Right kidney (tissue), 9 donors: ENCODE results near the gene ZFP90.
A peak's percentile ranks its signal among the peaks of the same experiment; 100 is the strongest.
"Not testable (repeated sequence)": the region's sequence is repeated elsewhere in the genome, so short reads cannot be mapped to it uniquely, and the experiment has no call there.

Source experiments
- DNase-seq: peaks from one replicate; pipeline ENCODE4 v3.0.0-alpha.2; 2016
- long read RNA-seq, 8 donors: transcript quantifications; one replicate each; lab custom pipeline, GENCODE V29; 2026

ZFP90 gene
- long read RNA-seq, donor 1, full-length matches to known transcripts: 20 of 20 reads
- long read RNA-seq, donor 1, partial matches to known transcripts: 0 of 20 reads
- long read RNA-seq, donor 1, other reads (novel, unspliced or antisense): 0 of 20 reads
- long read RNA-seq, donor 2, full-length matches to known transcripts: 7 of 7 reads
- long read RNA-seq, donor 2, partial matches to known transcripts: 0 of 7 reads
- long read RNA-seq, donor 2, other reads (novel, unspliced or antisense): 0 of 7 reads
- long read RNA-seq, donor 3, full-length matches to known transcripts: 11 of 11 reads
- long read RNA-seq, donor 3, partial matches to known transcripts: 0 of 11 reads
- long read RNA-seq, donor 3, other reads (novel, unspliced or antisense): 0 of 11 reads
- long read RNA-seq, donor 4, full-length matches to known transcripts: 35 of 35 reads
- long read RNA-seq, donor 4, partial matches to known transcripts: 0 of 35 reads
- long read RNA-seq, donor 4, other reads (novel, unspliced or antisense): 0 of 35 reads
- long read RNA-seq, donor 5, full-length matches to known transcripts: 18 of 26 reads
- long read RNA-seq, donor 5, partial matches to known transcripts: 8 of 26 reads
- long read RNA-seq, donor 5, other reads (novel, unspliced or antisense): 0 of 26 reads
- long read RNA-seq, donor 6, full-length matches to known transcripts: 28 of 28 reads
- long read RNA-seq, donor 6, partial matches to known transcripts: 0 of 28 reads
- long read RNA-seq, donor 6, other reads (novel, unspliced or antisense): 0 of 28 reads
- long read RNA-seq, donor 7: 0 reads
- long read RNA-seq, donor 8, full-length matches to known transcripts: 17 of 17 reads
- long read RNA-seq, donor 8, partial matches to known transcripts: 0 of 17 reads
- long read RNA-seq, donor 8, other reads (novel, unspliced or antisense): 0 of 17 reads

DNA sequence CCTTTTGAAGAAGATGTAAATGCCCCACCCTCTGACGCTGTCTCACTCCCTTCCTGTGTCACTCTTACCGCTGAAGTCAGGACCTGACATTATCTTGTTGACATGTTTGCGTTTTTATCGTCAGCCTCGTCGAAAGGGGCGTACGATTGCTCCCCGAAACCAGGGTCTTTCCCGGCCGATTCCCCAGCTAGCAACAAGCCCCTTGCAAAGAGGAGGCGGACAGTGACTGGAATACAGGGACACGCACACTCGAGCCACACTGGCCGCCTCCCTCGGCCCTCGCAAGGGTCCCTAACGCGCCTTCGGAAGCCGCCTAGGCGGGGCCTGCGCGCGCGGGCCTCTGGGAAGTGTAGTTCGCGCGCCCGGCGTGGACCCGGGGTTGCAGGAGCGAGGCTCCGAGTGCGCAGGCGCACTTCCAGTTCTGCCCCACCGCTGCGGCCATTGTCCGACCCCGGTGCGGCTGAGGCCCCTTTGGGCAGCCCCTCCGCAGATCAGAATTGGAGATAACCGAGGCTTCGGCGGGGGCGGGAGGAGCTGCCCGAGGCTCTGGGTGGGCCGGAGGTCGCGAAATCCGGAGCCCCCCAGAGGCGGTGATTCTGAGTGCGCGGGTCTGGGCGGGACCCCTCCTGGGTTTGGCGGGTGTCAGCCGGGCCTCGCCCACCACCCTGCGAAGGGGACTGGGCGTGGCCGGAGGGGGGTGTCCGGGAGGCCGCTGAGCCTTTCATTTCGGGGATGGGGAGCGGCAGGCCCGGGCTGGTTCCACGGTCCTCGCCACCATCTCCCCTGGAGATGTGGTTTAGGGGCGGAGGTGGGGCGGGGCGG, at the start of gene ZFP90:
TSS of gene ZFP90 (plus strand) at position 412 of the 822 bp plus-strand sequence. CDS start 502 bp downstream, outside the sequence.
- DNase-seq: peak; percentile 84

DNA sequence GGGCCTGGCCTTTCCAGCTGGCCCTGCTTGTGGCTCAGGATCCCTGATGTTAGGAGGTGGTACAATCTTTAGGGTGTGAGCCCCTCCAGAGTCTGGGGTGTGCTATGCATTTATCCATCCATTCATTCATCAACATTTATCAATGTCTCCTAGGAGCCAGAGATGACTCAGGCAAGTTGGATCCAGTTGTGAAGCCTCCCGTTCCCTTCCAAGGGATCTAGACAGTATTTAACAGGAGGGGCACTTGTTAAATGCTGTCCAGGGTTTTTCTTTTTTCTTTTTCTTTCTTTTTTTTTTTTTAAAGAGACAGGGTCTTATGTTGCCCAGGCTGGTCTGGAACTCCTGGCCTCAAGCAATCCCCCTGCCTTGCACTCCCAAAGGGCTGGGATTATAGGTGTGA, 48.7 kb upstream of the ZFP90 start:
- DNase-seq: no peak

GRCh38 chr16:68490829-68491575, 48.1 kb upstream of the ZFP90 start:
- peak; percentile 68 for DNase-seq

- peak; percentile 31 for DNase-seq
Measured at GRCh38 chr16:68491576-68491950, 47.5 kb upstream of the ZFP90 start.

DNA sequence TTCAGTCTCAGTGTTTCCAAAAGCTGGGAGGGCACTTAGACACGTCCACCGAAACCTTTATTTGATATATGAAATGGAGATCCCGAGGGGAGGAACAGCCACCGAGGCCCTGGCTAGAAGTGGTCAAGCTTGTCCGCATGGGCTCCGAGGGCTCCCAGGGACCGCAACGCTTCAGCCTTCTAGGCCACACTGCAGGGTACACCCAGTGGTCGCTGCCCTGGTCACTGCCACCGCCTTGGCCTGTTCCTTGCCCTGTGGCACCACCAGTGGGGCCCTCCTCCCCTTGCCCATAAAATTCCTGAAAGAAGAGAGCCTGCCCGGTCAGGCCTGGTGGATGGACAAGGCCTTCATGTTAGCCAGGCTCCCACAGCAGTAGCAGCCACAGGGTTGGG, 46.9 kb upstream of the ZFP90 start:
- DNase-seq: peak; percentile 28

GRCh38 chr16:68492543-68493411, 46.3 kb upstream of the ZFP90 start:
- DNase-seq: no peak

DNA sequence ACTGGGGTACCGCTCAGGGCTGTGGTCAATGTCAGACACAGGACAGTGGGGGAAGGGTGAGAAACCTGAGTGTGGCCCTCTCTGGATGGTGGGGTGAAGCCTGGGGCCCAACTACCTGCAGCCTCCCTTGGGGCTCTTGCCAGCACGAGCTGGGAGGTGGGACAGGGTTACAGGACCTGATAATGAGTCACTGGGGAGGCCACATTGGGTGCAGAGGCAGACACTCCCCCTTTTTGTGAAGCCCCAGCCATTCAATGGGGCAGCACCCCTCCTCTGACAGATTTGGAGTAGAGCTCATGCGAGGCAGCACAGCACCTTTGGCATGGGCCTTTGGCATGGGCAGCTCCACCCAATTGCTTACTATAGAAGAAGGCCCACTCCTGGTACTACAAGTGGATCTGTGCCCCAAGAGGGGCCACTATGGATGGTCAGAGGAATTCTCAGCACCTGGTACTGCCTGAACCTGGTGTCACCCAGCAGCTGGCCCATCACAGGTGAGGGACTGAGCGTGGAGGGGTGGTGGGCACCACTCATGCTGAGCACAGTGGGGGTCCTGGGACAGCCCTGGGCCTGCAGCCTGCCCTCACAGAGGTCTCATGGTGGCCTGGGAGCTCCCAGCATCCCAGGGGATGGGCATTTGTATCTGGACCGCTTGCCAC, 45.5 kb upstream of the ZFP90 start:
- no peak for DNase-seq

DNA sequence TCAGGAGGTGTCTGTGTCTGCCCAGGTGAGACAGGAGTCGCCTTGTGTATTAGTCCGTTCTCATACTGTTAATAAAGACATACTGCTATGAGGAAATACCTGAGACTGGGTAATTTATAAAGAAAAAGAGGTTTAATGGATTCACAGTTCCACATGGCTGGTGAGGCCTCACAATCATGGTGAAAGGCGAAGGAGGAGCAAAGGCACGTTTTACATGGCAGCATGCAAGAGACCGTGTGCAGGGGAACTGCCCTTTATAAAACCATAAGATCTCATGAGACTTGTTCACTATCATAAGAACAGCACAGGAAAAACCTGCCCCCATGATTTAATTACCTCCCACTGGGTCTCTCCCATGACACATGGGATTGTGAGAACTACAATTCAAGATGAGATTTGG, 44.8 kb upstream of the ZFP90 start:
- not testable (repeated sequence) for DNase-seq

- DNase-seq: no peak
Measured at GRCh38 chr16:68496689-68497088, 42.4 kb upstream of the ZFP90 start.

DNA sequence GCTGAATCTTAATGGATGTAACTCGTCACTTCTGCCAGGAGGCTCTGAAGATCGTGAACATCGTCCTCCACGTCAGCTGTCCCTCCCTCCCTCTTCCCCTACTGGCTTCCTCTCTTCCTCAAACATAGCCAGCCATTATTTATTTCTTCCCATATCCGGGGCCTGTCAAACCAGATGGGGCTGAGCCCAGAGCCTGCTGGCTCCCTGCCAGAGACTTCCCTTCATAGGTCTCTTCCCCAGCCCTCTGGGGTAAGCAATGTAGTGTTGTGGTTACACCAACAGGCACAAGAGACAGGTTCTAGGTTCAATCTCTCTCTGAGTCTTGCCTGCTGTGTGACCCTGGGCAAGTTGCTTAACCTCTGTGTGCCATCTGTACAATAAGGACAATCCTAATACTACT, 40.1 kb upstream of the ZFP90 start:
- DNase-seq: no peak

DNA sequence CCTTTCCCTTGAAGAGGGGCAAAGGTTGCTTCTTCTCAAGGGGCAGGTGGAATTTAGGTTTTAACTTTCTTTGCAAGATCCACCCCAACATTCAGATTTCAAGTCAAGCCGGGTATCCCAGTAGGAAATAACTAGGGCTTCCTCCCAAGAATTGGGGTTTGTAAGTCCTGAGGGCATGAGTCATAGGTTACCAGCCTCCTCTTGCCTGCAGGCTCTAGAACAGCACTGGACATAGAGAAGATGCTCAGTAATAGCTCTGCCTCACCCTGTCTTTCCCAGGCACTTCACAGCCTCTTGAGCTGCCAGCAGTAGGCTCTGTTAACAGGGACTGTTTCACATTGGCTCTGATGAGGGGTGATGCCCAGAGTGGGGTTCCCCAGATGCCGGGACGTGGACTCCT, 35.8 kb upstream of the ZFP90 start:
- no peak for DNase-seq

GRCh38 chr16:68504066-68504465, 35.0 kb upstream of the ZFP90 start:
- no peak for DNase-seq

GRCh38 chr16:68506331-68507053, 32.6 kb upstream of the ZFP90 start:
- DNase-seq: no peak

GRCh38 chr16:68508013-68508412, 31.1 kb upstream of the ZFP90 start:
- no peak for DNase-seq

- DNase-seq: no peak
Measured at GRCh38 chr16:68508641-68509240, 30.4 kb upstream of the ZFP90 start.

DNA sequence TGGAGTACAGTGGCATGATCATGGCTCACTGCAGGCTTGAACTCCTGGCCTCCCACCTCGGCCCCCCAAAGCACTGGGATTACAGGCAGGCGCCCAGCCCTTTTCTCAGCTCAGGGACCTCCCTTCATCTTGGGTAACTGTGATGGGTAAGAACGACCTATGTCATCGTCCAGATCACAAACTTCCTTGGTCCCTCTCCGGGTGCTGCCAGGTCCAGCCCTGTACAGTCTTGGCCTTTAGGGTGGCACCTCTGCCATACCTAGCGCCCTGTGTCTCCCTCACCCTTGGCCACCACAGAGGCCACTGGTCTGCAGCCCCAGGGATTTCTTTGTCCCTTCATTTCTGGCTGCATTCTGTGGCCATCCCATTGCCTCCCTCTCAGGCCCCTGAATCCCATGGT, 29.7 kb upstream of the ZFP90 start:
- DNase-seq: no peak

DNA sequence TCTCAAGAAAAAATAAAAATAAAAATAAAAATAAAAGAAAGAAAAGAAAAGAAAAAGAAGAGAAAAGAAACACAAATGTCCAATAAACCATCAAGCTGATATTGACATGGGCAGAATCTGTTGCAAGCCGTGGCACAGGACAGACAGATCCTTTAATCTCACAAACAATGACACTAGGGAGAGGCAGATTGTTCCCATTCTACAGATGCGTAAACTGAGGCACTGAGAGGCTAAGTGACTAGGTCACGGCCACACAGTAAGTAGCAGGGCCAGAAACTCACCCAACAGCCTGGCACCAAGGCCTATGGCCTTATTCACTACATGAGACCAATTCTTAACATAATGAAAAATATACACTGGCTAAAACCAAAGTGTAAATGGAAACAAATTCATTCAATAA, 28.3 kb upstream of the ZFP90 start:
- DNase-seq: no peak

DNA sequence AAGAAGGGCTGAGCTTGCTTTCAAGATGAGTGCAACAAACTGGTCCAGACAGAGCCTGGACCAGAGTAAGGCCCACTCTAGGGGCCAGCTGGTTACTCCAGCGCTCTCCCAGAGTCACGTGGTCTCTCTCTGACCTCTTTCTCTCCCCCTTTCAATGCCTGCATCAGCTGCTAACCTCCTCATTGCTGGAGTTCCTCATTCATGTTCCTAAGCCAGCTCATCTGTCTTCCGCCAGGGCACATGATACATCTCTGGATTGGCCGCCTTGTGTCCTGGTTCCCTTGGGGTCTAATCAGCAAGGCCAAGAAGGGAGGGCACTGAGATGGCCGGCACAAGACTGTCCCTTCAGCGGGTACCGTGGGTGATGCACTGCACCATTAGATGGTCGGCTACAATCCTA, 26.9 kb upstream of the ZFP90 start:
- no peak for DNase-seq

DNA sequence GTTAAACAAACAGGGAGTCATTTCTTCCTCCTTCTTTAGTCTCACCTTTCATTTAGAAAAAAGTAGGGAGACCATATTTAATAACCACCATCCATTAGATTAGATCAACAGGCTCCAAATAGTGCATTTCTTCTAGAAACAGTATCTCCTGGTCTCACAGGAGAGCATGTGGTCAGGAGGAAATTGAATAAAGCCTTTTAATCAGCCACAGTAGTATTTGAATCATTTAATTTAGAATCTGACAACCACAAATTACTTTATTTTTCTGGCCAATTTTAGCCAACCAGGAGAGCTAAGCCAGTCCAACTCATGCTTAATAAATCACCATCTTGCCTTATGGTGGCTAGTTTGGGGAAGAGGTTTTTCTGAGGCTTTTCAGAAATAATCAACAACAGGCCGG, 26.3 kb upstream of the ZFP90 start:
- no peak for DNase-seq
